CMK (cell line): Measurements from ENCODE around the gene FOXP3.

Source experiments
- DNase-seq: peaks from one replicate; pipeline ENCODE4 v3.0.0-alpha.2; 2010; ENCODE audit warnings: low read depth

Gene FOXP3

GRCh38 chrX:49249616-49250015 lies 14.9 kb downstream of the FOXP3 start:
- no peak for DNase-seq

GRCh38 chrX:49249071-49249470 lies 15.4 kb downstream of the FOXP3 start:
- DNase-seq, result no peak

- DNase-seq, result no peak
Measured at GRCh38 chrX:49247916-49248811, 16.3 kb downstream of the FOXP3 start.

- DNase-seq, result no peak
Measured at GRCh38 chrX:49247346-49247745, 17.2 kb downstream of the FOXP3 start.

- DNase-seq, result no peak
Measured at GRCh38 chrX:49246541-49246940, 18.0 kb downstream of the FOXP3 start.

GRCh38 chrX:49244207-49244606 lies 20.3 kb downstream of the FOXP3 start:
- no peak for DNase-seq

GRCh38 chrX:49243166-49243565 lies 21.3 kb downstream of the FOXP3 start:
- DNase-seq, result no peak

GRCh38 chrX:49242545-49243066 lies 21.9 kb downstream of the FOXP3 start:
- no peak for DNase-seq

- no peak for DNase-seq
Measured at GRCh38 chrX:49238735-49239134, 25.8 kb downstream of the FOXP3 start.

GRCh38 chrX:49237060-49237459 lies 27.4 kb downstream of the FOXP3 start:
- no peak for DNase-seq

GRCh38 chrX:49233887-49234555 lies 30.5 kb downstream of the FOXP3 start:
- DNase-seq, result no peak

GRCh38 chrX:49233176-49233575 lies 31.3 kb downstream of the FOXP3 start, which contains the start of gene CACNA1F:
Gene CACNA1F, minus strand, starts transcription at chrX:49233340. Its CDS starts 31 bp downstream, at chrX:49233309.
- no peak for DNase-seq

GRCh38 chrX:49232525-49232924 lies 32.0 kb downstream of the FOXP3 start:
- DNase-seq, result no peak

- DNase-seq, result no peak
Measured at GRCh38 chrX:49231333-49232000, 33.0 kb downstream of the FOXP3 start.

GRCh38 chrX:49230500-49231232 lies 33.8 kb downstream of the FOXP3 start:
- DNase-seq, result peak; percentile 77

GRCh38 chrX:49228185-49228584 lies 36.3 kb downstream of the FOXP3 start:
- no peak for DNase-seq

- DNase-seq, result no peak
Measured at GRCh38 chrX:49227726-49228125, 36.8 kb downstream of the FOXP3 start.

- DNase-seq, result no peak
Measured at GRCh38 chrX:49226946-49227345, 37.6 kb downstream of the FOXP3 start.

- no peak for DNase-seq
Measured at GRCh38 chrX:49225858-49226257, 38.7 kb downstream of the FOXP3 start.

- DNase-seq, result no peak
Measured at GRCh38 chrX:49221868-49222267, 42.6 kb downstream of the FOXP3 start.

GRCh38 chrX:49220100-49220499 lies 44.4 kb downstream of the FOXP3 start:
- no peak for DNase-seq
